ENCODE measurements around the gene EPHA4.

Gene EPHA4

DNA sequence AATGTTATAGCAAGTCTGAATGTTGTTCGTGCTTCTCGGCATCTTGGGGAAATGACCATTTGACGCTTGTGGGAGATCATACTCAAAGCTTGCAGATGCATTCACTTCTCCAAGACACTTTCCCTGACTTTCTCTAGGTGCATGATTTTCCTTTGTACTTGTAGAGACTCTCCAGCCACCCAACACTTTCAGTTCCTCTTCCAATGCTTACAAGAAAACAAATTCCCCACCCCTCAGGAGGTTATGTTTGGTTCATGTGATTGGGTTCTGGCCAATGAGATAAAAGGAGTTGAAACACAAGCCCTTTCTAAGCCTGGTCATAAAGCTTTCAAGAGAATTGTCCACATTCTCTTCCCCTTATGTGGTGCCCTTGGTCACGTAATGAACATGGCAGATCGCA, 156.3 kb downstream of the EPHA4 start:
- H3K9me3 Mint-ChIP-seq = no peaks in the 10 kb centered on the region
- no peaks in the 10 kb centered on the region for H3K27me3 Mint-ChIP-seq
- H3K4me1 Mint-ChIP-seq = peaks cover 9% of the 10 kb centered on the region
- H3K27ac Mint-ChIP-seq = no peak overlapping the region
- H3K4me3 Mint-ChIP-seq = no peak overlapping the region
- H3K36me3 Mint-ChIP-seq = no peaks in the 10 kb centered on the region
- ATAC-seq = no peak

DNA sequence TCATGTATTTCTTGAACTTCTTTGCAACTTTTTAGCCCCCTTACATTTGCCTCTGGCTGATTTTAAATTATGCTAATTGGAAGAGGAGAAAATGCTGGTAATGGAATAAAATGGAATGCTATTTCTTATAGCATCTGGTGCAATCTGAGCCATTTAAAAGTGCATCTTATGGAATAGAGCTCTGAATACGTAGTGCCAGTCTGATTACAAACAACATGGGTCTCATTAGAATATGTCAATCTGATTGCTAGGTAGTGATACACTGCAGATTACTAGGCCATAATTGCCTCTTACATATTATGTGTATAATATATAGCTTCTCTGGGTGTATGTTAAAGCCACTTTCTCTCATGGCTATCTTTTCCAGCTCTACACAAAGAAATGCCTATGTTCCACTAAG, 159.1 kb downstream of the EPHA4 start:
- H3K27ac Mint-ChIP-seq = no peak overlapping the region
- H3K9me3 Mint-ChIP-seq = no peaks in the 10 kb centered on the region
- no peak for ATAC-seq
- no peaks in the 10 kb centered on the region for H3K4me1 Mint-ChIP-seq
- no peaks in the 10 kb centered on the region for H3K36me3 Mint-ChIP-seq
- no peaks in the 10 kb centered on the region for H3K27me3 Mint-ChIP-seq
- H3K4me3 Mint-ChIP-seq = no peak overlapping the region

DNA sequence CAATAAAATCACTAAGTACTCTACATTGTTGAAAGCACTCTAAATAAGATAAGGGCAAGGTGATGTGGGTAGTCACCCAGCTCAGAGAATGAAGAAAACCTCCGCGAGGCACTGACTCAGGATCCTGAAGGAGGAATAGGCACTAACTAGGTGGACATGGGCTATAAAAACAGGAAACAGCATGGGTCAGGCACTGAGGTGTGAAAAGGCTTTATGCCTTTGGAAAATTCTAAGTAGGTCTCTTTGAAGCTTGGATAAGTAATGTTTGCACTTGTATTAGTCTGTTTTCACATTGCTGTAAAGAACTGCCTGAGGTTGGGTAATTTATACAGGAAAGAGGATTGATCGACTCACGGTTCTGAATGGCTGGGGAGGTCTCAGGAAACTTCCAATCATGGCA, 161.6 kb downstream of the EPHA4 start:
- H3K27me3 Mint-ChIP-seq = no peaks in the 10 kb centered on the region
- H3K4me1 Mint-ChIP-seq = no peaks in the 10 kb centered on the region
- H3K9me3 Mint-ChIP-seq = no peaks in the 10 kb centered on the region
- no peak overlapping the region for H3K4me3 Mint-ChIP-seq
- no peaks in the 10 kb centered on the region for H3K36me3 Mint-ChIP-seq
- ATAC-seq = no peak
- H3K27ac Mint-ChIP-seq = no peak overlapping the region

DNA sequence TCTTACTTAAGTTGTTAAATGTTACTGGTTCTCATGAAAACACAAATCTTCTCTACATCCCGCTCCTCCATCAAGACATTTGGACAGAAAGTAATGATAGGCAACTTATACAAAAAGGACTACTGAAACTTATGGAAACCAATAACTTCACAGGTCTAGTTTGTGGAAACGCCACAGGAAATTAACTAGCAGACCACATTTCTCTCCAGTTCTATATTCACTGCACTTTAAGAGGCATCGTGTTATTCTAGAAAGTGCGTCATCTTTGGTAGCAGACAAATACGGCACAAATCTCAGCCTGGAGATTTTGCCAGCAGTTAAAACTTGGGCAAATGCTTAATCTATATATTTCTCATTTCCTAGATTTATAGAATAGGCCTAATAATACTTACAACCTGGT, 164.3 kb downstream of the EPHA4 start:
- H3K27ac Mint-ChIP-seq = no peak overlapping the region
- ATAC-seq = no peak
- H3K36me3 Mint-ChIP-seq = no peaks in the 10 kb centered on the region
- no peaks in the 10 kb centered on the region for H3K9me3 Mint-ChIP-seq
- no peaks in the 10 kb centered on the region for H3K4me1 Mint-ChIP-seq
- no peak overlapping the region for H3K4me3 Mint-ChIP-seq
- no peaks in the 10 kb centered on the region for H3K27me3 Mint-ChIP-seq

DNA sequence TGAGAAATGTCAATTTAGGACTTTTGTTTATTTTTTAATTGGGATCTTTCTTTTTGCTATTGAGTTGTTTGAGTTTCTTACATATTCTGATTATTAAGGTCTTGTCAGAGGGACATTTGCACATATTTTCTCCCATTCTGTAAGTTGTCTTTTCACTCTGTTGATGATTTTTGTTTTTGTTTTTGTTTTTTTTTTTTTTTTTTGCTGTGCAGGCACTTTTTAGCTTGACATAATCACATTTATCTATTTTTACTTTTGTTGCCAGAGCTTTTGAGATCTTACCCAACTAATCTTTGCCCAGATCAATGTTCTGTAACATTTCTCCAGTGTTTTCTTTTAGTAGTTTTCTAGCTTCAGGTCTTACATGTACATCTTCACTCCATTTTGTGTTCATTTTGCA, 166.6 kb downstream of the EPHA4 start:
- H3K27me3 Mint-ChIP-seq = no peaks in the 10 kb centered on the region
- H3K4me1 Mint-ChIP-seq = no peaks in the 10 kb centered on the region
- no peak overlapping the region for H3K27ac Mint-ChIP-seq
- no peak overlapping the region for H3K4me3 Mint-ChIP-seq
- ATAC-seq = no peak
- H3K36me3 Mint-ChIP-seq = no peaks in the 10 kb centered on the region
- no peaks in the 10 kb centered on the region for H3K9me3 Mint-ChIP-seq

DNA sequence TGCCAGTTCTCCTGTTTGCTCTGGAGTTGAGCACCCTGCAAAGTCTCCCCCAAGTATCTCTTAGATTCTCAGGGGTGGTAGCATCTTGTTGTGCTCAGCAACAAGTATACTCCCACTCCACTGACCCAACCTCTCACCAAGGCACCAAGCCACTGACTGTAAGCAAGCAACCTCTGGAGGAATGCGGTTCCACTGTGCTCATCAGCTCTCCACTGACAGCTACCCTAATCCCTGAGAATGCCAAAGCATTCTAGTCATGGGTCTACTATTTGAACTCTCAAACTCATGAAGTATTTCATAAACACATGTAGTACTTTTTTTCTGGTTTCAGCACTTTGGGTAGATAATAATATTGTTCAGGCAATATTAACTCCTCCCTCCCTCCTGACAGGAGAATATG, 170.0 kb downstream of the EPHA4 start:
- no peaks in the 10 kb centered on the region for H3K27me3 Mint-ChIP-seq
- no peak for ATAC-seq
- peaks cover 6% of the 10 kb centered on the region for H3K36me3 Mint-ChIP-seq
- H3K4me3 Mint-ChIP-seq = no peak overlapping the region
- H3K27ac Mint-ChIP-seq = no peak overlapping the region
- H3K4me1 Mint-ChIP-seq = no peaks in the 10 kb centered on the region
- H3K9me3 Mint-ChIP-seq = peaks cover 3% of the 10 kb centered on the region

DNA sequence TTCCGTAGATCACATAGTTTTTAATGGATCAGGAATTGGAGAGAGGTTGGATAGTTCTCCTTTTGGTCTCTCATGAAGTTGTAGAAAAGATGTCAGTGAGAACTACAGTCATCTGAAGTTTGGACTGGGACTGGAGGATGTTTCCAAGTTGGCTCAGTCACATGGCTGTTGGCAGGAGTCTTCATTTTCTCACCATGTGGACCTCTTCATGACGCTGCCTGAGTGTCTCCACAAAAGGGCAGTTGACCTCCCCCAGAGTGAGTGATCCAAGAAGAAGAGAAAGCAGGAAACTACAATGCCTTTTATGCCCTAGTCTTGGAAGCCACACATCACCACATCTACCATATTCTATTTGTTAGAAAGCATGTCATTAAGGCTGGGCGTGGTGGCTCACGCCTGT, 171.7 kb downstream of the EPHA4 start:
- no peaks in the 10 kb centered on the region for H3K27me3 Mint-ChIP-seq
- H3K4me1 Mint-ChIP-seq = no peaks in the 10 kb centered on the region
- ATAC-seq = no peak
- H3K4me3 Mint-ChIP-seq = no peak overlapping the region
- peaks cover 6% of the 10 kb centered on the region for H3K36me3 Mint-ChIP-seq
- peaks cover 3% of the 10 kb centered on the region for H3K9me3 Mint-ChIP-seq
- H3K27ac Mint-ChIP-seq = no peak overlapping the region

DNA sequence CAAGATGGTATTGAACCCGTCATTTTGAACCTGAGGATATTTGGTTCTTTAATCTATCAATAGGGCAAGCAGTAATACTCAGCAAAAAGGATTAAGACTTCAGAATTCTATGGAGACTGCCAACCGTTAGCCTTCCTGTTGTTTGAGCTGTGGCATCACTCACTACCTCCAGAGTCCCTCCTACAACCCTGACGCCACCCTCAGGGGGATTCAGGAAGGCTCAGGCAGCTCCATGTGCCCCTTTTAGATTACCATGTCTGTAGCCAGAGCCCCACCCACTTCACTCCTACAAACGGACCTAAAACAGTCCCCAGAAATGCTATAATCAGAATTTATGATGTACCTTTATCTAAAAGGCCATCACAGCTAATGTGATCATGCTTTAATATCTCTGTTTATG, 172.9 kb downstream of the EPHA4 start:
- H3K27ac Mint-ChIP-seq = no peak overlapping the region
- H3K9me3 Mint-ChIP-seq = peaks cover 3% of the 10 kb centered on the region
- no peak overlapping the region for H3K4me3 Mint-ChIP-seq
- no peak for ATAC-seq
- H3K4me1 Mint-ChIP-seq = no peaks in the 10 kb centered on the region
- peaks cover 6% of the 10 kb centered on the region for H3K36me3 Mint-ChIP-seq
- no peaks in the 10 kb centered on the region for H3K27me3 Mint-ChIP-seq

DNA sequence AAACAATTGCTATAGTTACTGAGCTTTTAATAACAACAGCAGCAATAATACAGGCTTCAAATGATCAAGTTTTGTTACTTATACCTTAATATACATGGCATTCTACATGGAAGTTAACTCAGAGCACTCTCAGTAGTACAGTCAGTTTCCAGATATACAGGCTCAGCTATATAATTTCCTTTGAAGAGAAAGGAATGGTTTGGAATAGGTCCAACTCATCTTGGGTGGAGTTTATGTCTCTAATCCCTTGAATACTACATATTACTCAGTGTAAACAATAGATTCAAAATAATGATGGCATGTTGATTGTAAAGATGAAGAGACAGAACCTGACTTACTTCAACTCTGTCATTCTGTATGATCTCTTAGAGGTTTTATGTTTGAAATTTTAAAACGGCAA, 174.9 kb downstream of the EPHA4 start:
- no peak for ATAC-seq

DNA sequence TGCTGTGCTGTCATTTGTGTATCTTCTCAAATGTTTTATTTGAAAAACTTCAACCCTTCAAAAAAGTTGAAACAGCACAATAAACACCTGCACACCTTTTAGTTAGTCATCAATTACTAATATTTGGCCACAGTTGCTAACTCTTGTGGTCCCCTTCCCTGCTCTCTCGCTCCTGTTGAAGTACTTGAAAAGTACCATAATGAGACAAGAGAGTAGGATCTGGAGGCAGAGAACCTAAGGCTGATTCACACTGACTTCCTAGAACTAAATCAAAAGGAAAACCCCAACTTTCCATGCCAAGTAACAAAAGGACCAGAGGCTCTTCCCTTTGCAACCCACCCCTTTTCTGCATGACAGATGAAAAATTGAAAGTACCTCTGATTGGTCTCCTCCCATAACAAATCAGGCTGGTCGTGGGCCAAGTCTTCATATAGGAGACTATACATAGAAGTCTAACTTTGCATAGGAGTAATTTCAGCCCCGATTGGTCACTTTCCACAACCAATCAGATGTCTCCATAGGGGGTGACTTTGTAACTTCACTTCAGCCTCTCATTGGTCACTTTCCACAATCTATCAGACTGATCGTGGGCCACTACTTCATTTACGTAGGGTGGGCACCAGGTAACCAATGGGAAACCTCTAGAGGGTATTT, 179.7 kb downstream of the EPHA4 start:
- no peak for ATAC-seq
- H3K27ac Mint-ChIP-seq = no peak overlapping the region

More for the DNA sequence above, 174.9 kb downstream of the EPHA4 start:
- H3K4me1 Mint-ChIP-seq = no peaks in the 10 kb centered on the region
- no peak overlapping the region for H3K4me3 Mint-ChIP-seq
- H3K27me3 Mint-ChIP-seq = no peaks in the 10 kb centered on the region
- H3K9me3 Mint-ChIP-seq = peaks cover 3% of the 10 kb centered on the region
- H3K36me3 Mint-ChIP-seq = peaks cover 6% of the 10 kb centered on the region
- no peak overlapping the region for H3K27ac Mint-ChIP-seq

DNA sequence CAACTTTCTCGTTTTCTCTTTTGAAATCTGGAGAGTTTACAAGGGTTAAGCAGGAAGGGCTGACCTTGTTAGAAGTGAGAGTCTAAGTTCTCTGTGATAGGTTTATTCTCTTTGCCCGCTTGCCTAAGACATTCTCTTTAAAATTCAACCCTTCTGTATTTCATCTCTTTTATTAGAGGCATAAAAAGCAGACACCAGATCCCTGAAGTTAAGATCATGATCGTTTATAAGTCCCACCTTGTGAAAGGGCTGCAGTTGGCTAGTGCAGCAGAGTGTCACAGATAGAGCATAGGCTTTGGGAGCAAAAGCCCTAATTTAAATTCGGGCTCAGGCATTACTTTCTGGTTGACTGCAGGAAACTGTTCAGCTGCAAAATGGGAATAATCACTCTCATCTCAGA, 181.2 kb downstream of the EPHA4 start:
- Mint-ChIP-seq H3K4me3 (no peak overlapping the region), H3K9me3 (no peaks in the 10 kb centered on the region), H3K27ac (no peak overlapping the region), H3K36me3 (no peaks in the 10 kb centered on the region), H3K4me1 (no peaks in the 10 kb centered on the region), H3K27me3 (no peaks in the 10 kb centered on the region)
- no peak for ATAC-seq

More for the DNA sequence above, 179.7 kb downstream of the EPHA4 start:
- H3K27me3 Mint-ChIP-seq = no peaks in the 10 kb centered on the region
- no peaks in the 10 kb centered on the region for H3K4me1 Mint-ChIP-seq
- H3K4me3 Mint-ChIP-seq = no peak overlapping the region
- no peaks in the 10 kb centered on the region for H3K9me3 Mint-ChIP-seq
- no peaks in the 10 kb centered on the region for H3K36me3 Mint-ChIP-seq

DNA sequence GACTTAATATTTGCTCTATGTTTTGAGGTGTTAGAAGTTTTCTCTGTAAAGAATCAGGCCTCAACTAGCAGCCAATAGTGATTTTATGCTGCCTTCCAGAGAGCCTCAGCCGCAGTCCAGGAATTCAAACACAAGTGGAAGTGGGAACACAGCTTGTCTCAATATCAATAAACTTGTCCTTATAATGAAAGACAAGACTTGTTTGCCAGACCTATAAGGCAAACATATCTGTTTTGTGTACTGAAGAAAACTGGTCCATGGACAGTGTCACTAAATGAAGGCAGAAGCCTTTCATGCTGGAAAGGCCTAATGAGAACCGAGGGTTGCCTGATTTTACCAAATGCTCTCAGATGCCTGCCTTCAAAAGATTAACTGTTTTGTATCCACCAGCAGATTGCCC, 182.2 kb downstream of the EPHA4 start:
- H3K36me3 Mint-ChIP-seq = no peaks in the 10 kb centered on the region
- no peaks in the 10 kb centered on the region for H3K27me3 Mint-ChIP-seq
- no peaks in the 10 kb centered on the region for H3K9me3 Mint-ChIP-seq
- H3K4me1 Mint-ChIP-seq = no peaks in the 10 kb centered on the region
- no peak for ATAC-seq
- H3K4me3 Mint-ChIP-seq = no peak overlapping the region
- H3K27ac Mint-ChIP-seq = no peak overlapping the region

DNA sequence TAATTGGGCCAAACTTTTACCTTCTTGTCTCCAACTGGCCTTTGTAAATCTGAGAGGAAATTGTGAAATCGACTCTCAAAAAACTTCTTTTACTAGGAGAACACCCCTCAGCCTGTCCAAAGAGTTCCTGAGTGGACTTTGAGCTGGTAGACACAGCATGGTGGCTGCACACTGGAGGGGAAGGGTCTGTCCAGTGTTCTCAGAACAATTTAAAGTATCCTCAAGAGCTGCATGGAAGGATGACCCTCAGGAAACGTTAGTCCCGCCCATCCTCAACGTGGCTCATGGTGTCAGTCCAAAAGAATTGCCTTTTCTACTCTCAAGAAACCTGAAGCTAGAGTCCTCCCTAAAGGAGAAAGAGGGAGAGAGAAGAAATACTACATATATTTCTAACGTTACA, 182.7 kb downstream of the EPHA4 start:
- Mint-ChIP-seq H3K36me3 (no peaks in the 10 kb centered on the region), H3K4me3 (no peak overlapping the region), H3K4me1 (no peaks in the 10 kb centered on the region), H3K27me3 (no peaks in the 10 kb centered on the region), H3K9me3 (no peaks in the 10 kb centered on the region), H3K27ac (no peak overlapping the region)
- ATAC-seq = no peak

DNA sequence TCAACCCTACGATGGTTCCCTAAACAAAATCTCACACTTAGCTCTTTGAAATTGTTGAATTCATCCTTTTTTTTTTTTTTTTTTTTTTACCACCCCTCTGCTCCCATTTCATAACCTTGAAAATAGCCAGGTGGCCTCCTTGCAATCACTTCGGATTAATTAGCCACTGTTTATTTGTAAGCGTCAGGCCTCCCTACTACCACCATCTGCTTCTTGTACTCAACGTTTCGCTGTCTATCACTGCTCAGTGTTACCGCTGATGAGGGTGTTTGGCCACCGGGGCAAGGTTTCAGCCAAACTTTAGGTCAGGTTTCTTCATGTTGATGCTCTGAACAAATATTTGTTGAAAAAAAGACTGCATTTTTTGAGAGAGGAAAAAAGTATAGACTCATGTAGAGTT, 183.2 kb downstream of the EPHA4 start:
- Mint-ChIP-seq H3K4me1 (no peaks in the 10 kb centered on the region), H3K9me3 (no peaks in the 10 kb centered on the region), H3K4me3 (no peak overlapping the region), H3K36me3 (no peaks in the 10 kb centered on the region), H3K27ac (no peak overlapping the region), H3K27me3 (no peaks in the 10 kb centered on the region)
- ATAC-seq = no peak

DNA sequence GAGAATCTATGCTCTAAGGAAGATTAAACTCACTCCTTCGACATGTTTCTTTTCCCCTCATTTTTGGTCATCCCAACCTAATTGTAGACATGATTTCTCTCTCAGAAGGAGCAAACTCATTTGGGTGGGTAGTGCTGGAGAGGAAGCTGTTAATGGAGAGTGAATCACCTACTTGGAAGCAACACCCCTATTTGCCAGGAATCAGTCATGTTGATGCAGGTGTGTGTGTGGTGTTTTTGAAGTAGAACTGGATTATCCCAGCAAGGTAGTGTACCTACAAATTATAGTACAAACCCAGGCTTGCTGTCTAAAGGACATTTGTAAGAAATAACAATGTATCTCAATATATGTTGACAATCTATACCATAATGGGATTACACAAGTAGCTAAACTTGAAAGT, 186.4 kb downstream of the EPHA4 start:
- no peak overlapping the region for H3K4me3 Mint-ChIP-seq
- no peak for ATAC-seq
- no peak overlapping the region for H3K27ac Mint-ChIP-seq
- no peaks in the 10 kb centered on the region for H3K36me3 Mint-ChIP-seq
- no peaks in the 10 kb centered on the region for H3K4me1 Mint-ChIP-seq
- H3K9me3 Mint-ChIP-seq = no peaks in the 10 kb centered on the region
- H3K27me3 Mint-ChIP-seq = no peaks in the 10 kb centered on the region

DNA sequence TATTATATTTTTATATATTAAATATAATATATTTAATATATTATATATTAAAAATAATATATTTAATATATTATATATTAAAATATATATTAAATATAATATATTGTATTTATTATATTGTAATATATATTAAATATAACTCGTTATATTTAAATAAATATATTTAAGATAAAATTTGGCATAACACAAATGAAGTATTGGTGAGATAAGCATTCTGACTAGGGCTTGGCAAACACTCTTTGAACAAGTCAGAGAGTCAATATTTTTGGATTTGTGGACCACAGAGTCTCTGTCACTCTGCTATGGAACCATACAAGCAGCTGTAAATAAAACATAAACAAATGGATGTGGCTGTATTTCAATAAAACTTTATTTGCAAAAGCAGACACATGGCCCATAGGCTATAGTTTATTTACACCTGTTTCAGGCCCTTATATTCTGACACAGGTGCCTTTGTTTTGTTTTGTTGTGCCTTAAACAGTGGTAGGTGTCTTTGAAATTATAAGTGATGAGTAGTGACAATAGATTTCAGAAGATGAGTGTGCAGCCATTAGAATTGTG, 190.1 kb downstream of the EPHA4 start:
- H3K36me3 Mint-ChIP-seq = no peaks in the 10 kb centered on the region
- ATAC-seq = no peak
- H3K9me3 Mint-ChIP-seq = no peaks in the 10 kb centered on the region
- H3K27ac Mint-ChIP-seq = no peak overlapping the region
- no peak overlapping the region for H3K4me3 Mint-ChIP-seq
- no peaks in the 10 kb centered on the region for H3K27me3 Mint-ChIP-seq
- no peaks in the 10 kb centered on the region for H3K4me1 Mint-ChIP-seq

DNA sequence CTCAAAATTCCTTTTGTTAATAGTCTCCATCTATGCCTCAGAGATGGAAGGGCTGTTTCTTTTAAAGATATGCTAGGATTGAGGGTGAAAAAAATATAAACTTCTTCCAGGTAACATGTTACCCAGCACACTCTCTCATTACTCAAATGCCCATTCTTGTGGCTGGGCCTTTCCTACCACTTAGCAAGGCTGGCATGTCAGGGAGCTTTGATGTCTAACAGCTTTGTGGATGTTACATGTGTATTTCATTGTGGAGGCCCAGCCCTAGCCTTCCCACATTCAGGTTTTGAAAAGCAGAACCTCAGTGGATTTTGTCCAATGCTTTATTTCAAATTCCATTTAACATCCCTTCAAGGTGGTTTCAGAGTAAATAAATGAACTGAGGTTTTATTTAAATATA, 191.4 kb downstream of the EPHA4 start:
- no peaks in the 10 kb centered on the region for H3K27me3 Mint-ChIP-seq
- H3K36me3 Mint-ChIP-seq = no peaks in the 10 kb centered on the region
- no peaks in the 10 kb centered on the region for H3K4me1 Mint-ChIP-seq
- H3K4me3 Mint-ChIP-seq = no peak overlapping the region
- H3K9me3 Mint-ChIP-seq = no peaks in the 10 kb centered on the region
- H3K27ac Mint-ChIP-seq = no peak overlapping the region
- ATAC-seq = no peak
